Fibroblast of lung (primary cell): ENCODE results near the gene ECHDC3. TPM values are rescaled to one million over a fixed set of nuclear protein-coding genes. Genes with fewer than 3 reads are reported as not detected.

Experiments used
- DNase-seq, 2 donors: peaks; one replicate each; pipeline versions ENCODE4 v3.0.0 to v3.0.0-alpha.2; 2010; ENCODE audit warnings: low read depth in 2 of 2
- H2AFZ ChIP-seq: 2 replicates; pipeline ENCODE4 v1.5.1; 2012; ENCODE audit warnings: low read length, control low read depth, inconsistent platforms
- H3K27ac ChIP-seq: 2 replicates; pipeline ENCODE4 v1.5.1; 2011; ENCODE audit warnings: low read length, control low read depth; ENCODE audit not compliant: insufficient read depth
- H3K27me3 ChIP-seq: 2 replicates; pipeline ENCODE4 v1.5.1; 2011; ENCODE audit warnings: mild to moderate bottlenecking, low read length; ENCODE audit not compliant: control insufficient read depth, insufficient read depth
- H3K36me3 ChIP-seq: 2 replicates; pipeline ENCODE4 v1.5.1; 2011; ENCODE audit warnings: low read length; ENCODE audit not compliant: control insufficient read depth, insufficient read depth
- H3K4me1 ChIP-seq: 2 replicates; pipeline ENCODE4 v1.5.1; 2011; ENCODE audit warnings: low read length; ENCODE audit not compliant: control insufficient read depth, insufficient read depth; ENCODE audit errors: extremely low read depth
- H3K4me2 ChIP-seq: 2 replicates; pipeline ENCODE4 v1.5.1; 2011; ENCODE audit warnings: low read length, control low read depth; ENCODE audit not compliant: insufficient read depth; ENCODE audit errors: extremely low read depth
- H3K4me3 ChIP-seq, 4 experiments: fragments of 200-600 bp in 1 of 4; sonication (generic) in 1 of 4; replicated peaks in 1 of 4; 2 replicates each; pipeline ENCODE4 v1.5.1; 2011 to 2016; ENCODE audit warnings: low read length in 4 of 4, low read depth in 3 of 4, mild to moderate bottlenecking in 3 of 4, control low read depth in 2 of 4, inconsistent platforms in 1 of 4, mixed read lengths in 1 of 4; ENCODE audit not compliant: insufficient read depth in 1 of 4; ENCODE audit errors: control extremely low read depth in 1 of 4
- H3K79me2 ChIP-seq: 2 replicates; pipeline ENCODE4 v1.5.1; 2012; ENCODE audit warnings: mild to moderate bottlenecking, low read length, inconsistent platforms; ENCODE audit not compliant: control insufficient read depth, insufficient read depth
- H3K9ac ChIP-seq: 2 replicates; pipeline ENCODE4 v1.5.1; 2011; ENCODE audit warnings: mild to moderate bottlenecking, low read length, control low read depth; ENCODE audit not compliant: insufficient read depth
- H3K9me3 ChIP-seq: 2 replicates; pipeline ENCODE4 v1.5.1; 2012; ENCODE audit warnings: low read depth, low read length; ENCODE audit not compliant: control insufficient read depth, insufficient read depth
- H4K20me1 ChIP-seq: 2 replicates; pipeline ENCODE4 v1.5.1; 2011; ENCODE audit warnings: low read length; ENCODE audit not compliant: control insufficient read depth, insufficient read depth; ENCODE audit errors: extremely low read depth
- CTCF ChIP-seq, 2 donors: IDR thresholded peaks in 1 of 2; conservative IDR thresholded peaks in 1 of 2; 1 replicate in 1 of 2; 2 replicates in 1 of 2; pipeline ENCODE4 v1.5.1; 2011 to 2012; ENCODE audit warnings: low read length in 2 of 2, control low read depth in 1 of 2, inconsistent platforms in 1 of 2, low read depth in 1 of 2, mild to moderate bottlenecking in 1 of 2
- EZH2 ChIP-seq: IDR thresholded peaks from 2 replicates; pipeline ENCODE4 v1.5.1; 2012; ENCODE audit warnings: low read length, control low read depth, mild to moderate bottlenecking; ENCODE audit errors: missing control alignments
- polyA plus RNA-seq, 2 donors: library from polyadenylated mRNA; depleted of rRNA in 1 of 2; stranded (reverse) in 1 of 2; unstranded in 1 of 2; fragments of >200 nt; gene quantifications; 2 replicates each; pipeline ENCODE4 v1.2.1, GENCODE V29; 2011 to 2012; ENCODE audit warnings: missing spikeins in 1 of 2
- total RNA-seq: library from RNA; depleted of rRNA; stranded (reverse); fragments of >200 nt; gene quantifications from 2 replicates; pipeline ENCODE4 v1.2.1, GENCODE V29; 2014

Gene ECHDC3
- total and polyA plus RNA-seq, 2 donors (not counting 1 experiment from before 2014, with no cell fraction given): 6.1 to 17.7 TPM

GRCh38 chr10:11765141-11765540 lies 23.0 kb downstream of the ECHDC3 start:
- H2AFZ ChIP-seq: no peak overlapping the region
- DNase-seq: no peak
- H3K79me2 ChIP-seq: no peaks in the 10 kb centered on the region
- H3K36me3 ChIP-seq: no peaks in the 10 kb centered on the region
- H3K9ac ChIP-seq: no peak overlapping the region
- no peak overlapping the region for H3K4me2 ChIP-seq
- no peak overlapping the region for H3K27ac ChIP-seq
- H4K20me1 ChIP-seq: no peaks in the 10 kb centered on the region
- TF ChIP-seq EZH2 (no peak), CTCF (conservative IDR thresholded peaks at IDR 0.05 in 1 of 2, IDR thresholded peaks at IDR 0.05 in 1 of 2; ENCODE audit: low read depth in 1 of 2, low read length in 2 of 2) (no peak)
- H3K4me1 ChIP-seq: no peaks in the 10 kb centered on the region
- no peaks in the 10 kb centered on the region for H3K9me3 ChIP-seq
- no peaks in the 10 kb centered on the region for H3K27me3 ChIP-seq
- no peak overlapping the region for H3K4me3 ChIP-seq

- Histone ChIP-seq H3K27me3 (no peaks in the 10 kb centered on the region), H2AFZ (no peak overlapping the region), H3K4me3 (no peak overlapping the region), H3K36me3 (no peaks in the 10 kb centered on the region), H3K9me3 (no peaks in the 10 kb centered on the region), H3K27ac (no peak overlapping the region), H3K79me2 (no peaks in the 10 kb centered on the region), H3K9ac (no peak overlapping the region), H3K4me1 (no peaks in the 10 kb centered on the region), H3K4me2 (no peak overlapping the region), H4K20me1 (no peaks in the 10 kb centered on the region)
- no peak for TF ChIP-seq CTCF (conservative IDR thresholded peaks at IDR 0.05 in 1 of 2, IDR thresholded peaks at IDR 0.05 in 1 of 2; ENCODE audit: low read depth in 1 of 2, low read length in 2 of 2)
- TF ChIP-seq EZH2: no peak
- no peak for DNase-seq
Observed at GRCh38 chr10:11772575-11773288, 30.6 kb downstream of the ECHDC3 start.

- H3K4me2 ChIP-seq: no peak overlapping the region
- H2AFZ ChIP-seq: no peak overlapping the region
- H3K79me2 ChIP-seq: no peaks in the 10 kb centered on the region
- H4K20me1 ChIP-seq: no peaks in the 10 kb centered on the region
- no peak overlapping the region for H3K4me3 ChIP-seq
- H3K9ac ChIP-seq: no peak overlapping the region
- H3K36me3 ChIP-seq: no peaks in the 10 kb centered on the region
- no peaks in the 10 kb centered on the region for H3K27me3 ChIP-seq
- no peaks in the 10 kb centered on the region for H3K4me1 ChIP-seq
- H3K27ac ChIP-seq: no peak overlapping the region
- H3K9me3 ChIP-seq: no peaks in the 10 kb centered on the region
- no peak for DNase-seq
- TF ChIP-seq CTCF (conservative IDR thresholded peaks at IDR 0.05 in 1 of 2, IDR thresholded peaks at IDR 0.05 in 1 of 2; ENCODE audit: low read depth in 1 of 2, low read length in 2 of 2): no peak
- no peak for TF ChIP-seq EZH2
Observed at GRCh38 chr10:11773761-11774441, 31.7 kb downstream of the ECHDC3 start.
